Astrocyte (in vitro differentiated cells and primary cell): ENCODE data around the gene EXD2.

Experiments
- CTCF ChIP-seq: IDR thresholded peaks from 2 replicates; pipeline ENCODE4 v1.5.1; 2011; ENCODE audit warnings: low read depth, mild to moderate bottlenecking, inconsistent platforms, low read length, moderate library complexity; ENCODE audit not compliant: insufficient read depth
- EZH2 ChIP-seq: IDR thresholded peaks from 2 replicates; pipeline ENCODE4 v1.6.1; 2012; ENCODE audit warnings: mild to moderate bottlenecking, low read length, inconsistent platforms; ENCODE audit not compliant: insufficient read depth

- no peak for TF ChIP-seq CTCF
- TF ChIP-seq EZH2 = no peak
Measured at GRCh38 chr14:69259168-69259526, 67.8 kb downstream of the EXD2 start.
